HG03108 (cell line): ENCODE measurements around the gene TRIM2.
"Not testable (repeated sequence)": the region's sequence is repeated elsewhere in the genome, so short reads cannot be mapped to it uniquely, and the experiment has no call there.

ENCODE experiments used
- ATAC-seq: cut with Tn5 transposase; IDR thresholded peaks from one replicate; pipeline ENCODE4 v1.9.1; 2021; ENCODE audit warnings: moderate library complexity; ENCODE audit not compliant: unreplicated experiment

Gene TRIM2

GRCh38 chr4:153186046-153186728, 18.1 kb upstream of the TRIM2 start:
- no peak for ATAC-seq

- ATAC-seq = no peak
Measured at GRCh38 chr4:153189016-153189801, 15.0 kb upstream of the TRIM2 start.

DNA sequence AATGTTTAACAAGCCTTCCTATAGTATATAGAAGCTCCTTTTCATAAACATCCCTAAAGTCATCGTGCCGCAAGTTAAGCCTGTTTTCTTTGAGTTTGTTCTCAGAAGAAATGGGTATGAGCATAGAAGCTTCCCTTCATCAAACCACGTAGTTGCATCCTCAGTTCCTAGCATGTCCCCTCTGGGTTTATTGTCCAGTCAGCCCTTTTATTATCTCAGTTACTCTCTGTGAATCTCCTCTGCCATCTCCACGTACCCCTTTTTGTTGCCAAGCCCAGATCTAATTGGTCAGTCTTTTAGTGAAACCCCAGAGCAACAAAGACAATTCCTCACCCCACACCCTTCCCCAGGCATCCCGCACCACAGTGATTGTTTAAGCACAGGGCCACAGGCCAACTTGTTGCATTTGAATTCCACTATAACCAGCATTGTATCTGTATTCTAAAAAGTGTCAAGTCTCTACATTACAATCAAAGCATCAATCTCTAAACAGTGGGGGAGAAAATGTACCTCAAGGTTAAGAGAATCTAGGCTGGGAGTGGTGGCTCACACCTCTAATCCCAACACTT, 12.4 kb upstream of the TRIM2 start:
- no peak for ATAC-seq

DNA sequence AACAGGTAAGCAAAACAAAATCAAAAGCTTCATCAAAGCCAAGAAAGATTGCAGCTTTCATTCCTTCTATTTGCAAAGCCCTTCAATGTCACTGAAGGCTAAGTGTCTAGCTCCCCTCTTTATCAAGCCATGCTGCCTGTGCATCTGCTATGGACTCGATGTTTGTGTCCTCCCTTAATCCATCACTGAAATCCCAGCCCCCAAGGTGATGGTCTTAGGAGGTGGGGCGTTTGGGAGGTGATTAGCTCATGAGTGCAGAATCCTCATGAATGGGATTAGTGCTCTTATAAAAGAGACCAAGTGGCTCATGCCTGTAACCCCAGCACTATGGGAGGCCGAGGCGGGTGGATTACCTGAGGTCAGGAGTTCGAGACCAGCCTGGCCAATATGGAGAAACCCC, 6.9 kb upstream of the TRIM2 start:
- no peak for ATAC-seq

DNA sequence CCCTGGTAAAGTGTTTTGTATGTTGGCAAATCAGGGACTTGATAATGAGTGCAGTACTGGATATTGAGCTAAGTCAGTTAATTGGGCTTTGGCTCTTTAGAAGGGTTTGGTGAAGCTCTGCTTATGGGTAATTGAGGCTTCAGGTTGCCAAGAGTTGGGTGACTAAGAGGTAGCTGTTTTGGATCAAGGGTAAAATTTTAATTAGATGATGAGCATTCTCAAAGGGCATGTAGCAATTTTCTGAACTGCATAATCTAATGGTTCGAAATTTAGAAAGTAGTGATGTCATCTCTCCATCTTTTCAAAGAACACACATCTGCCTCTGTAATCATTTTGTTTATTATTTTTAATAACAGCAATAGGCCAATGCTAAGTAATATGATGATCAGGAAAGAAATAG, 5.5 kb upstream of the TRIM2 start:
- ATAC-seq = no peak

- not testable (repeated sequence) for ATAC-seq
Measured at GRCh38 chr4:153203746-153204145, 497 bp upstream of the TRIM2 start.

DNA sequence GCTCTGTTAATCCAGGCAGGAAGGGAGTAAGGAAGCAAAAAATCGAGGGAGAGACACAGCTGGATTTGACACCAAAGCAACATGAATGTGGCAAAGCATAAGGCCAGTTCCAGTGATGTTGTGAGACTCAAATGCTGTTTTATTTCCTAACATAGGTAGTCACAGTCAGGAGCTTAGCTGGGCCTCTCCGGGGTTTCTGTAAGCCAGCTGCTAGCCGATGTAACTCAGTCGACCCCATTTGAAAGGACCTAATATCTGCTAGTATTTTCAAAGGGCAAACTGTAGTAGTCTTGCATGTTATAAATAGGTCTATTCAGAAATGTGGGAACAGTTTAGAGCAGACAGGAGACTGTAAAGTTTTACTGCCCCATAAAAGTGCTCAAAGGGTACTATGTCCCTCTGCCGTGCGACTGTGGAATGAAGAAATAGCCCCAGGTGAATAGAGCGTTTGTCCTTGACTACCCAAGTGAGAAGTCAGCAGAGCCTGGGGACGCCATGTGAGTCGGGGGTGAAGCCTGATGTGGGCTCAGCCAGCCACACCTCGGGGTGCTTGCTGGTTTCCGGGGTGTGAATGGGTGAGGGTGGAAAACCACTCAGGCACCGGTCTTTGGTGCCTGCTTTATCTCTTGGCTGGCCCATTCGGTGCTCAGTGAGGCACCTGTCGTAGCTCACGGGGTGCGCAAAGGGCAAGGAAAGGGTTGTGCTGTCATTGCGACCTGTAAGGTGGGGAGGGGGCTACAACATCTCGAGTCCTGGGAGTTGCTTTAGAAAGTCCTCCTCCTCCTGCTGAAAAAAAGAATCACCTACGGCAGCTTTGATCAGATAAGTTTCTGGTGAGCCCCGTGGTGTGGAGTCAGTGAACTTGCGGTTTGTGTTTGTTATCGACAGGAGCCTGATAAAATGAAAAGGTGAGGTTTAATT, 745 bp downstream of the TRIM2 start:
- peak; percentile 59 for ATAC-seq

GRCh38 chr4:153205757-153206156, 1.5 kb downstream of the TRIM2 start:
- no peak for ATAC-seq

DNA sequence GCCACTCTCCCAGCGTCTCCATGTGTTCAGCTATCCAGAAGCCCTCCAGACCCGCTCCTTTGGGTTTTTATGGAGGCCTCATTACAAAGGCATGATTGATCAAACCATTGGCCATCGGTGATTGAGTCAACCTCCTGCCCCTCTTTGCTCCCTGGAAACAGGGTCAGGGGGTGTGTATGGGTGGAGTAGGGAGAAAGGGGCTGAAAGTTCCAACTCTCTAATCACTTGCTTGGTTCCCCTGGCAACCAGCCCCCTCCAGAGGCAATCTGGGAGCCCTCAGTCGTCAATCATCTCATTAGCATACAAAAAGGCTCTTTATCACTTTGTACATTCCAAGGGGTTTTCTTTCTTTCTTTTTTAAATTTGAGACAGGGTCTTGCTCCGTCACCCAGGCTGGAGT, 2.3 kb downstream of the TRIM2 start:
- ATAC-seq = no peak

GRCh38 chr4:153207027-153207426, 2.8 kb downstream of the TRIM2 start:
- ATAC-seq = no peak

GRCh38 chr4:153207567-153207966, 3.3 kb downstream of the TRIM2 start:
- no peak for ATAC-seq

DNA sequence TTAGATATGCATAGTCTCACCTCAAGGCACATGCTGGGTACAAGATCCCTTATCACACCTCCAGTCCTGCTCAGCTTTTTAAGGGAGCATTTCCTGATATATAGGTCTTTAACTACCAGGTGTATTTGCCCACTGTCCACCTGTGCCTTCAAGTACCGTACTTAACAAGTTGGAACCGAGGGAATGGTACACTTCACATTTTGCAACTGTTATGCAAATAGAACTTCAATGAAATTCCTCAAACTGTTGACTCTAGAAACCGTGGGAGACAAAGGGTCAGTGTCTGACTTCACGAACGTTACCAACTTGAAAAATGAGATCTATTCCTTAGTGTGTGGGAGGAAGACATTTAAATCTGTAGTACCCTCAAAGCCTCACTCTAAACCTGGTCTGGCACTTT, 5.2 kb downstream of the TRIM2 start:
- ATAC-seq = no peak

GRCh38 chr4:153210727-153211126, 6.5 kb downstream of the TRIM2 start:
- no peak for ATAC-seq

- ATAC-seq = no peak
Measured at GRCh38 chr4:153211986-153212728, 7.9 kb downstream of the TRIM2 start.

- ATAC-seq = no peak
Measured at GRCh38 chr4:153212736-153213135, 8.5 kb downstream of the TRIM2 start.

DNA sequence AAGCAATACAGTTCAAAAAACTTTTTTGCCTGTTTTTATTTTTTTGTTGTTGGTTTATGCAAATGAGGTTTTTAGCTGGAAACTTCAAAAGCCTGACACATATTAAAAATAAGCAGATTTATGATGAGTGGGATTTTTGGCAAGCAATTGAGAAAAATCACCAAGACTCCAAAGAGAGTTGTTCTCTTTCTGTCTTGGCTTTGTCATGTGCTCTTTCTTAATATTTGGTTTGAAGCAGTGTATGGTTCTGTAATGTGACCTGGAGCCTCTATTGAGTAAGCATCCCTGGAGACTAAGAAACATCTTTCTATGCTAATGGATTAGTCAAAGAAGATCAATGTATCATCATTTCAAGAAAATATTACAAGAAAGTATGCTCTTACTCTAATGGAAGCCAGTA, 11.7 kb downstream of the TRIM2 start:
- ATAC-seq = no peak

GRCh38 chr4:153216546-153216945, 12.3 kb downstream of the TRIM2 start:
- ATAC-seq = no peak

DNA sequence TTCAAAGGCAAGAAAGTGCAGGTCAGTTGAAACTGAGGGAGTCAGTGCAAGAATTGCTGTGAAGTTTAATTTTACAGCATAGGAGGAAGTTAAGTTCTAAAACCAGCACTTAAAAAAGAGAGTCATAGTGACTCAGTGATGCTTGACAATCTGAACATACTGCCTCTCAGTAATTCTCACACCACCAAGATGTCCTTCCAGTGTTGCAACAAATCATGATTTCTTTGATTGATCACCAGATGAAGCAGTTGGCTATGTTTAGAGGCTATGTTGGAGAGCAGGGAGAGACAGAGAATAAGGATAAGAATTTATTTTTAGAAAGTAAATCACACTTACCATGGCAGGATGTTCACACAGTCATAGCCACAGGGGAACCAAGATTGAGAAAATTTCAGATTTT, 13.2 kb downstream of the TRIM2 start:
- no peak for ATAC-seq

GRCh38 chr4:153218961-153219360, 14.7 kb downstream of the TRIM2 start:
- no peak for ATAC-seq

- no peak for ATAC-seq
Measured at GRCh38 chr4:153220682-153221395, 16.6 kb downstream of the TRIM2 start.
